ENCODE measurements around the gene ADGRL1.

The ADGRL1 gene

GRCh38 chr19:14135985-14136508 lies 69.9 kb downstream of the ADGRL1 start:
- no peak for DNase-seq

DNA sequence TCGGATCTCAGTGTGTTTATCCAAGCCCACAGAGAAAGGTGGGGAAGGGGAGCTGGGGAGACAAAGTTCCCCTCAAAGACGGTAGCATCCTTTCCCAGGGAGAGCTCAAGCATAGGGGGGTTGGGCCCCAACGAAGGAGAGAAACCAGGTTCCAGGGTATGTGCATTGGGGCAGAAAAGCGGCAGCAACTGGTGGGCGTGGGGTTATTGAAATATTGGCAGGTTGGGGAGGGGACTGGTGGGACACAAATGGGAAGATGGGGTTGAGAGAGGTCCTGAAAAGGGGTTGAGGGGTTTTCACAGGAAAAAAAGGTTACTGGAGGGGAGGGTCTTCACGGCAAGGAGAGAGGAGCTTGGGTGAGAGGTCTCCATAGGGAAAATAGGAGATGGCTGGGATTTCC lies 70.6 kb downstream of the ADGRL1 start:
- DNase-seq: peak; percentile 24

- peak; percentile 25 for DNase-seq
These were observed 78.0 kb downstream of the ADGRL1 start for GRCh38 chr19:14127929-14128509.

DNA sequence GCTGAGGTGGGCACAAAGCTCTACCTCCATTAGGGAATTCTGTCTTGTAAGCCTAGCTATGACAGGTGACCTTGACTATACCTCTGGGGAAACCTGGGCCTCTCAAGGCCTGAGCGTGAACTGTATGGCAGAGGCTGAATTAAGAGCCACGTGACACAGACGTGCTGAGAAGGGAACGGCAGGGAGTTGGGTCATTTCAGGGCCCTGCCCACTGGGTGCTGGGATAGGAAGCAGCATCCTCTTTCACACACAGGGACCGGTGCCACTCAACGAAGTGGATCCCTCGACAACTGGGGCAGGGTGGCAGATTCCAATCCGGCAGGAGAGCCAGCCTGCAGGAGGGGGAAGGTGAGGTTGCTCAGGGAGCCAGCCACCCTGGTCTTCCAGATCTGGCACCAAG lies 78.8 kb downstream of the ADGRL1 start:
- DNase-seq: no peak

DNA sequence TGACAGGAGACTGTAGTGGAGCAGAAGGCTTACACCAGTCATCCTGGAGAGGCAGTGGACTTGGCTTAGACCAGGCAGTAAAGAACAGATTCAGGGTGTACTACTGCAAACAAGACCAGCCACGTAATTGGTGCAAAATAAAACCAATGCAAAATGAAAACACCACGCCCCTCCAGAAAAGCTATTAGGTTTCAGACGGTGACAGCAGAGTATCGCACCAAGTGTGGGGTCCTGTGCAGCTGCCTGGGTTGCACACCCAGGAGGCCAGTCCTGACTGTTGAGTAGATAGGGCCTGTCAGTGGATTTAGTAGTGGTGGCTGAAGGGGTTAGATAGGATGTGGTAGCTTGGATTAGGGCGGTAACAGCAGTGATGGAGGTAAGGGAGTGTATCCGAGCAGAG lies 83.0 kb downstream of the ADGRL1 start:
- DNase-seq: no peak

DNA sequence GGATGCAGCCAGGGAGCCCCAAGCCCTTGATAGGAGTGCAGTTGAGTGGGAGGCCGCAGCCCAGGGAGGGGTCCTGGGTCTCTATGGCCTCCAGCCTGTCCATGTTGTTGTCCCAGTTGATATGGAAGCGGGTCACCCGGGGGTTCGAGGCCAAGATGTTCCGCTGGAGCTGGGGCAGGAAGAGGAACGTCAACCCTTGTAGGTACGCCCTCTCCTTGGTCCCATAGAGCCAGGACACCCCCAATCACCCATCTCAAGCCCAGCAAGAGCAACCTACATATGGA lies 85.5 kb downstream of the ADGRL1 start:
- DNase-seq: no peak

GRCh38 chr19:14119644-14120496 lies 86.1 kb downstream of the ADGRL1 start:
- DNase-seq: no peak

DNA sequence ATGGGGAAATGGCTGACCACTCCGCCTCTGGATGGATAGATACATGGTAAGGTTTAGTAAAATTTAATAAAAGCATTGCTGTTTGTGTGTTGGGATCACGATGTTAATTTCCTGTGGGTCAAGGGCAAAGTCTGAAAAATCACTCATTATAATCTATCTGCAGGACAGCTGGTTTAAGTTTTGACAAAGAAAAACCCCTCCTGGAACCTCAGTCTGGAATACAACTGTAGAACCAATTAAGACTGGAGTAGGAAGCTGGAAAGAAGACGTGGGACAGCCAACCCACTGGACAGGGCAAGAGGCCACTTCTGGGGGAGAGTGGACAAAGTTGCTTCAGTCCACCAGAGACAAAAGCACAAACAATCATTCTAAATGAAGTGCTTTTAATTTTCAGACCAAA lies 86.8 kb downstream of the ADGRL1 start:
- no peak for DNase-seq

DNA sequence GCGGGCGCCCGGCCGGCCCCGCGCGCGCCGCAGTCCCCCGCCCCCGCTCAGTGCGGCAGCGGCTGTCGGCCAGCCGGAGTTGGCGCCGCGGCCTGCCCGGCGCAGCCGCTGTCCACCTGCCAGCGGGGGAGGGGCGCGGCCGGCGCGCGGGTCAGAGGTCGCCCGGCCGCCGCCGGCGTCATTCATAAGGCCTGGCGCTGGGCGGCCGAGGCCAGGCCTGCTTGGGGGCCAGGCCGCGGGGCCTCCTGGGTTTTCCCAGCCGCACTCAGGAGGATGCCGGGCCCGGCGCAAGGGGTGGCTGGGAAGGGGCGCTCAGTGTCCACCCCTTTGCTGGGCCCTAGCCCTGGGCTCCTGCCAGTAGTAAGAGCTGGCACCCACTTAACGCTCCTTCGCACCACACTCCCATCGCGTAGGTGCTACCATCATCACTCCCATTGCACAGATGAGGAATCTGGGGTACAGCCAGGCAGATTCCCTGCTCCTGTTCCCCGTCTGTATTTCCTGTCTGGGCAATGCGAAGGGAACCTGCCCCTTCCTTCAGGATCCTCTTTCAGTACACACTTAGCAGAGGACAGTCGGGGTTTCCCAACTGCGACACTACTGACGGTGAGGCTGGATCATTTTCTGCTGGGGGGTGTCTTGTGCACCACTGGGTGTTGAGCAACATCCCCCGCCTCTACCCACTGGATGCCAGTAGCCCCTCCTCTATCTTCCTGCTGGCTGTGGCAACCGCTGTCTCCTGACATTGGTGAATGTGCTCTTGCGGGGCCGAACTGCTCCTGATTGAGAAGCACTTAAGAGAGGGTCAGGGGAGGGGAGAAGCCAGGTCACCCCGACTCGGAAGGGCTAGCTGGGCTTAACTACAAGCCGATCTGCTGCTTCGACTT lies 87.6 kb downstream of the ADGRL1 start:
- peak; percentile 83 for DNase-seq

DNA sequence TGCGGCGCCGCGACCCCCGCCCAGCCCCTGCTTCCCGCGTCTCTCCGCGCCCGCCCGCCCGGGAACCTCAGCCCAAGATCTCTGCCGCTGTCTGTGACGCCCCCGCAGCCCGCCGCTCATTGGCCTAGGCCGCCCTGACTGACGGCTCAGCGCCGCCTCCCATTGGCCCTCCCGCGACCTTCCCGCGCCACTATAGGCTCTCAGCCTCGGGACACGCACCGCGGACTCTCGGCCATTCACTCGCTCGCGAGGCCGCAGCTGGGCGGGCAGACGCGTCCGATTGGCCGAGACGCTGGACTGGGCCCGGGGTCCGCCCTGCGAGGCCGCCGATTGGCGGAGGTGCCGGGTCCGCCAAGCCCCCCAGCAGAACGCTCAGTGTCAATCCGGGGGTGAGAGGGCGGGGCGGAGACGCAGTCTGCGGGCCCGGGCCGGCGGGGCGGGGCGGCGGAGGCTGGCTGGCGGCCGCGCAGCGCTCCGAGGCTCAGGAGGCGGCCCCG lies 88.3 kb downstream of the ADGRL1 start, which contains the start of gene PRKACA:
Gene PRKACA, minus strand, starts transcription at position 95 of the 497 bp plus-strand sequence. CDS start 215 bp downstream, outside the sequence.
- peak; percentile 100 for DNase-seq

- peak; percentile 68 for DNase-seq
These were observed 88.9 kb downstream of the ADGRL1 start for GRCh38 chr19:14116918-14117578.

DNA sequence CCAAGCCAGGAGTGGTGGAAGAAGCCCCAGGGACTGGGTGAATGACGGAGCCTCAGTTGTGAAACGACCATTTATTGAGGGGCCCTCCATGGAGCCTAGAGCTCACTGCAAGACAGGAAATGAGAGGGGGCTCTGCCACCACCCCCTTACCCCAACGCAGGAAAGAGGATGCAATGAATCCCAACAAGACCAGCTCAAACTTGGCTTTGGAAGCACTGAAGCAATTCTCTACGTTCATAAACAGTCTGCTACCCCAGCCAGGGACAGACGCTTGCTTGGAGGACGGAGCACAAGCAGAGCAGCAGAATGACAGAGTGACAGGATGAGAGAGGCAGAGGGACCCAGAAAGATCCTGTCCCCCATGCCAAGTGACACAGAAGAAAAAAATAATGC lies 89.4 kb downstream of the ADGRL1 start:
- no peak for DNase-seq

DNA sequence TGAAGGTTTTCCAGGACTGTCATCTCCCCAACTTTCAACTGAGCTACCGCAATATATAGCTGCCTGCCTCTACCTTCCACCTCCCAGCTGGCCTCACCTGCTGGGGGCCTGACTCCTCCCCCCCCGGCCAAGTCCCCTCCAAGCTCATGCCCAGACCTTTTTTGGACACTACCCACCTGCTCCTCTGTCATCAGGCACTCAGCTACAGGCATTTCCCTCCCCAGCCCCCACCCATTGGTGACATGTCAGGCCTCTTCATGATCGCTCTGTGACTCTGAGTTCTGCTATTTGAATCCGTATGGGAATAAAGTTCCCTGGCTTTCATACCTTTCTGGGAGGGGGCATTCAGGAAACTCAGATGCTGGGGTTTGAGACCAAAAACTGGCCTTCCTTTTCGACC lies 90.2 kb downstream of the ADGRL1 start:
- no peak for DNase-seq

- DNase-seq: peak; percentile 37
These were observed 91.1 kb downstream of the ADGRL1 start for GRCh38 chr19:14114854-14115253.

- DNase-seq: peak; percentile 15
These were observed 91.5 kb downstream of the ADGRL1 start for GRCh38 chr19:14114439-14114838.

DNA sequence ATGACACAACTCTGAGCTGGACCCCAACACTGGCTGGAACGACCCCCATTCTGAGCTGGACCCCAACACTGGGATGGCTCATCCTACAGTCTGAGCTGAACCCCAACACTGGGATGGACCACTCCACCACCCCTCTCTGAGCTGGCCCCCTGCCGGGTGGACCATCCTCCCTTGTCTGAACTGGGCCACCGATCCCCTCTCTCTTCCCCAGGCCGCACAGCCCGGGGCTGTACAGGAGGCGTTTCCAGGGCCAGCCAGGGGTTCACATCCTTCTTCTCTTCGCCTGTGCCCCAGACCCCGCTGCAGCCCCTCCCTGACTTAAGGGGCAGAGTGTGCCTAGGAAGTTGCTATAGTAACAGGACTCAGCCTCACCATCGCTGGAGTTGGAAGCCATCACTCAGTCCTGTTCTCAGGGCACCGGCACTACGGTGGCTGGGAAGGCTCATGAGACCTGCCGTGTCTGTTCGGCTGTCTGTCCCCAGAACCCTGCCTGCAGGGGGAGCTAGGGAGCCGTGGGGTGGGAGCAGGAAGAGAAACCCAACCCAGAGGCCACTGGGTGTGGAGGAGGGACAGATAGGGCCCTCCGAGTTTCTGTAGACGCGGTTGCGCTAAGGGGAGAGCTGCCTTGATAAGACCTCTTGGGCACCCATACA lies 92.1 kb downstream of the ADGRL1 start:
- DNase-seq: peak; percentile 18

GRCh38 chr19:14112809-14113385 lies 93.1 kb downstream of the ADGRL1 start:
- DNase-seq: peak; percentile 52

GRCh38 chr19:14112051-14112808 lies 93.7 kb downstream of the ADGRL1 start:
- DNase-seq: peak; percentile 37

- no peak for DNase-seq
These were observed 94.5 kb downstream of the ADGRL1 start for GRCh38 chr19:14111486-14111885.

GRCh38 chr19:14110650-14111049 lies 95.3 kb downstream of the ADGRL1 start:
- no peak for DNase-seq

Measured in femur (tissue), 1 donor.